GM20000 (cell line): ENCODE data around the gene STOML3.

Source experiments
- DNase-seq: peaks from one replicate; pipeline ENCODE4 v3.0.0; 2012; ENCODE audit warnings: low spot score
- TF ChIP-seq, protein P1 (sequence below): IDR thresholded peaks from 2 replicates; pipeline ENCODE4 v1.5.1; 2012; ENCODE audit warnings: mild to moderate bottlenecking, control low read depth; ENCODE audit errors: extremely low read depth, missing control alignments

Gene STOML3

GRCh38 chr13:39035799-39036198 is 45.2 kb upstream of the STOML3 start:
- no peak for DNase-seq
- TF ChIP-seq, protein P1, sequence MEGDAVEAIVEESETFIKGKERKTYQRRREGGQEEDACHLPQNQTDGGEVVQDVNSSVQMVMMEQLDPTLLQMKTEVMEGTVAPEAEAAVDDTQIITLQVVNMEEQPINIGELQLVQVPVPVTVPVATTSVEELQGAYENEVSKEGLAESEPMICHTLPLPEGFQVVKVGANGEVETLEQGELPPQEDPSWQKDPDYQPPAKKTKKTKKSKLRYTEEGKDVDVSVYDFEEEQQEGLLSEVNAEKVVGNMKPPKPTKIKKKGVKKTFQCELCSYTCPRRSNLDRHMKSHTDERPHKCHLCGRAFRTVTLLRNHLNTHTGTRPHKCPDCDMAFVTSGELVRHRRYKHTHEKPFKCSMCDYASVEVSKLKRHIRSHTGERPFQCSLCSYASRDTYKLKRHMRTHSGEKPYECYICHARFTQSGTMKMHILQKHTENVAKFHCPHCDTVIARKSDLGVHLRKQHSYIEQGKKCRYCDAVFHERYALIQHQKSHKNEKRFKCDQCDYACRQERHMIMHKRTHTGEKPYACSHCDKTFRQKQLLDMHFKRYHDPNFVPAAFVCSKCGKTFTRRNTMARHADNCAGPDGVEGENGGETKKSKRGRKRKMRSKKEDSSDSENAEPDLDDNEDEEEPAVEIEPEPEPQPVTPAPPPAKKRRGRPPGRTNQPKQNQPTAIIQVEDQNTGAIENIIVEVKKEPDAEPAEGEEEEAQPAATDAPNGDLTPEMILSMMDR = no peak

DNA sequence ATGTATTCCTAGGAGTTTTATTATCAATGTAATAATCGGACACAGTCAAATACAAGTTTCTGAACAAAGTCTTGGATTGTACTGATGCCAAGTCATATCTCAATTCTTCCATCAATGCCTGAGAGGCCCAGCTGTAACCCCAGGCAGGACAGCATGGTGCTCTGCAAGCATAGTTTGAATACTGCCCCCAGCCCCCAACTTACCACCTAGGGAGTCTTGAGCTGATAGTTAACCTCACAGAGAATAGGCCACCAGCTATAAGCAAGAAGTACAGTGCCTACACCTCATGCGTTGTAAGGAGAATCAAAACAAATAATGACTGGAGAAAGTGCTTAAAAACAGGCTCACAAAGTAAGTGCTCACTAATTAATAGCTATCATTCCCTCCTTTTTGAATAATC is 44.6 kb upstream of the STOML3 start:
- TF ChIP-seq, protein P1 = no peak
- DNase-seq = no peak

DNA sequence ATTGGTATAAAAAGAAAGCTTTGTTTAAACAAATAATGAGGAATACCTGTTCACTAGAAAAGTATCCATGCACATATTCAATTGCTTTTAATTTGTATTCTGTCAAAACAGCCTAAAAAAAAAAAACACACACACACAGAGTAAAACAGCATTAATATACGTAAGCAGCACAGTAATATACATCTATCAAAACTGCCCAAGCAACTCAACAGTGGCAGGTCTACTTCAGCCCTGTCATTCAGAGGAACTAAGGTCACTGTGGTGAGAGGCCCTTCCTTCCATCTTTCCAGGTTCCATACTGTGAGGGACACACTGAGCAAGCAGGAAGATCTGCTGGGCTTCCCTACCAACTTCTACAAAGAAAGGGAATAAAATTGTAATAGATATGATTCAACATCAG is 43.5 kb upstream of the STOML3 start:
- no peak for DNase-seq
- TF ChIP-seq, protein P1 = no peak

DNA sequence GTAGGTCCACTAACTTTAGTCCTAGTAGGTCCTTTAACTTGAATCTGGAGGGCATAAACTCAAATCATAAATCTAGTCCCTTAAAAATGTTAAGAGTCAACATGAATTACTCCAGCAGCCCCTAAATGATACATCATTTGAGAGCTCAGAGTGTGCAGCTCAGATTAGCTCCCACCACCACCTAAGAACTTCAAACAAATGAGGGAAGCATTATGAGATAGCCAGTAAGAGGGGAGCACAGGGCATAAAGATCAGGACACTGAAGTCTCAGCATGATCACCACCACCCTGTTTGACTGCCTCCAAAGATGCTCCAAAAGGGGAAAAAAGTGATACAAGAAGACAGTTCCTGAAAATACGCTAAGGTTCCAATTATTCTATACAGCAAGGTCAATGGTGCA is 41.5 kb upstream of the STOML3 start:
- no peak for DNase-seq
- TF ChIP-seq, protein P1 = no peak

GRCh38 chr13:39025433-39025839 is 34.8 kb upstream of the STOML3 start:
- TF ChIP-seq, protein P1 = no peak
- DNase-seq = no peak

DNA sequence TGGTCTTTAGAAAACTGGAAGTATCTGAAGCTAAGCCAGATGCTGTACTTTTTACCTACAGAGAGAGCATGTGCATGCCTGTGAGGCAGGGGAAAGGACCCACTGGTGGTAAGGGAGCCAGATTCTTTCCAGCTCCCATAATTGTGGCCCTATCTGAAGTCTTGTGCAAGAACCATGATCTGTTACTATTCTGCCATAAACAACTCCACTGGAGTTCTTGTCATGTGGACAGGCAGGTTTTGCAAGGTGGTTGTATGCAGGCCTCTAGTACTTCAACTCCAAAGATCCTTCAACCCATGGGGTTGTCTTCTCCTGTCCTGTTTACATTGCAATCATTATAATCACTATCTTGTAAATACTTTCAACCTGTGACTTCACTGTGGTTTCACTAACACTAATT is 33.1 kb upstream of the STOML3 start:
- no peak for DNase-seq
- TF ChIP-seq, protein P1 = no peak

DNA sequence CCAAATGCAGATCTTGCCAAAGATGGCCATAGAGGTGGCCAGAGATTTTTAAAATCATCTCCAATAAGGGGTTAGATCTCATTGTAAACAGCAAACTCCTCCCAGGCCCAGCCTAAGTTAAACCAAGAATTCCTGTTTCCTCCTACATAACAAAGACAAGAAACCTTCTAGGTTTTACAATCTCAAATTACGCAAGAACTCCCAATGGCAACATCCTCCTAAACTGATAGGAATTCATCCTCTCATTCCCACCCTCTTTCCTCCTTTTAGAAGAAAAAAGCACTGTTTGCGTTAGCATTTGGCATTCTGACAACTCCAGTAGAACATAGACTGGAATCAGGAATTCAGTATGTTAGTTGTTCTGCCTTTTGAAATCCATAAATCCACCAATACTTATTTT is 32.7 kb upstream of the STOML3 start:
- TF ChIP-seq, protein P1 = no peak
- DNase-seq = no peak
